Measurements from ENCODE around the gene GPN3.

DNA sequence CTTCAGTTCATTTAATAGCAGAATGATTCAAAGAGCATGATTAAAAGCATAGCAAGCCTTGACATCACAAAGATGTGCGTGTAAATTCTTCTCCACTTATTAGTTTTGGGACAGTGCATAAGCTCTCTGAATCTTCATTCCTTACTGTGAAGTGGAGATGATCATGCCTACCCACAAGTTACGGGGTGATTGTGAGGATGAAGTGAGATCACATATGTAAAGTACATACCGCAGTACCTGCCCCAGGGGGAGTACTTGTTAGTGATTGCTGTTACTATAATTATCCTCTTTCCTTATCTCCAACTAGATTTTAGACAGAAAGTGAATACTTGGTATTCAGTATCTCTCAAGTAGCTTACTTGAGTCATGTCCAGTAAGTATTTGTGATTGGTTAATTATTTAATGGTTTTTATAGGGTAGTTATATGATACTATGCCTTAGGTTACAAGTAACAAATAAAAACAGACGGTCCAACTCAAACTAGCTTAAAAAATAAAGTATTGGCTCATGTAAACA is 40.1 kb upstream of the GPN3 start:
- TF ChIP-seq, protein P1, sequence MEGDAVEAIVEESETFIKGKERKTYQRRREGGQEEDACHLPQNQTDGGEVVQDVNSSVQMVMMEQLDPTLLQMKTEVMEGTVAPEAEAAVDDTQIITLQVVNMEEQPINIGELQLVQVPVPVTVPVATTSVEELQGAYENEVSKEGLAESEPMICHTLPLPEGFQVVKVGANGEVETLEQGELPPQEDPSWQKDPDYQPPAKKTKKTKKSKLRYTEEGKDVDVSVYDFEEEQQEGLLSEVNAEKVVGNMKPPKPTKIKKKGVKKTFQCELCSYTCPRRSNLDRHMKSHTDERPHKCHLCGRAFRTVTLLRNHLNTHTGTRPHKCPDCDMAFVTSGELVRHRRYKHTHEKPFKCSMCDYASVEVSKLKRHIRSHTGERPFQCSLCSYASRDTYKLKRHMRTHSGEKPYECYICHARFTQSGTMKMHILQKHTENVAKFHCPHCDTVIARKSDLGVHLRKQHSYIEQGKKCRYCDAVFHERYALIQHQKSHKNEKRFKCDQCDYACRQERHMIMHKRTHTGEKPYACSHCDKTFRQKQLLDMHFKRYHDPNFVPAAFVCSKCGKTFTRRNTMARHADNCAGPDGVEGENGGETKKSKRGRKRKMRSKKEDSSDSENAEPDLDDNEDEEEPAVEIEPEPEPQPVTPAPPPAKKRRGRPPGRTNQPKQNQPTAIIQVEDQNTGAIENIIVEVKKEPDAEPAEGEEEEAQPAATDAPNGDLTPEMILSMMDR (IDR thresholded peaks at IDR 0.05), result no peak
- TF ChIP-seq POLR2A (IDR thresholded peaks at IDR 0.05; ENCODE audit: low read depth), result no peak

Measured in esophagus muscularis mucosa (tissue), 3 donors.